Right lobe of liver (tissue), 6 donors: ENCODE measurements around the gene NPR1. TPM values are rescaled to one million over a fixed set of nuclear protein-coding genes. Genes with fewer than 3 reads are reported as not detected.

Source experiments
- ATAC-seq, 4 donors: fragments of 200-7000 bp; cut with Tn5 transposase; one replicate each; pipeline ENCODE4 v1.9.1; 2020; ENCODE audit warnings: mild to moderate bottlenecking in 4 of 4, moderate library complexity in 4 of 4
- DNase-seq, 3 donors: peaks; one replicate each; pipeline ENCODE4 v3.0.0-alpha.2; 2020
- H3K27ac ChIP-seq, 3 donors: fragments of 200-600 bp; one replicate each; pipeline ENCODE4 v1.8.0; 2022
- H3K27me3 ChIP-seq, 2 donors: fragments of 200-600 bp; one replicate each; pipeline ENCODE4 v1.8.0; 2022
- H3K36me3 ChIP-seq, 4 donors: fragments of 200-600 bp; sonication (generic) in 1 of 4; one replicate each; pipeline versions ENCODE4 v1.5.1 to v1.8.0; 2017 to 2022; ENCODE audit warnings: control low read depth in 1 of 4
- H3K4me1 ChIP-seq, 4 donors: fragments of 200-600 bp; sonication (generic) in 1 of 4; one replicate each; pipeline versions ENCODE4 v1.5.1 to v1.8.0; 2017 to 2022; ENCODE audit warnings: control low read depth in 1 of 4
- H3K4me3 ChIP-seq, 3 donors: fragments of 200-600 bp; one replicate each; pipeline ENCODE4 v1.8.0; 2022
- H3K9me3 ChIP-seq, 4 donors: fragments of 200-600 bp; sonication (generic) in 1 of 4; one replicate each; pipeline versions ENCODE4 v1.5.1 to v1.8.0; 2017 to 2022; ENCODE audit warnings: control low read depth in 1 of 4
- CTCF ChIP-seq, 4 donors: fragments of 200-600 bp in 3 of 4; fragments of 450-650 bp in 1 of 4; IDR thresholded peaks; one replicate each; pipeline versions ENCODE4 v1.5.1 to v1.8.0; 2016 to 2022; ENCODE audit warnings: antibody characterized with exemption in 4 of 4, mild to moderate bottlenecking in 2 of 4
- POLR2A ChIP-seq: fragments of 450-650 bp; IDR thresholded peaks from one replicate; pipeline ENCODE4 v1.6.1; 2017; ENCODE audit warnings: antibody characterized with exemption, mild to moderate bottlenecking
- WGBS: methylation state at CpG from one replicate; pipeline ENCODE4 v1.1.6; 2018; ENCODE audit warnings: low coverage, low lambda C conversion rate; ENCODE audit not compliant: insufficient coverage; ENCODE audit errors: missing lambda C conversion rate; 5-methylcytosine and 5-hydroxymethylcytosine counted together
- intact Hi-C, 2 donors: fragments of 100-400 bp; cut with DNase I; formaldehyde crosslinking; loops; one replicate each; pipeline versions ENCODE4 v1.11.2 to v1.14.1; 2022
- total RNA-seq, 6 experiments: library from RNA; depleted of rRNA in 2 of 6; stranded (reverse); fragments of >200 nt in 2 of 6; fragmentation: NEBNext Ultra II Directional in 3 of 6; extraction: Animal tissue kit (Norgen Biotek cat#: 25700) in 3 of 6; gene quantifications; one replicate each; pipeline versions ENCODE4 v1.1.0 to v1.2.4, GENCODE V29; 2016 to 2023
- donor health status: DM: no; HTN: yes; CAD: no.
- donor health status: DM: no; HTN: no; CAD: no.
- donor health status: DM: no; HTN: no; CAD: no.
- donor health status: DM: no; HTN: yes; CAD: no.
- donor health status: DM: no; HTN: yes; CAD: no.

NPR1 gene
- total RNA-seq, 6 experiments from 2014 or later = 5.0 to 14.4 (median 5.7) TPM

DNA sequence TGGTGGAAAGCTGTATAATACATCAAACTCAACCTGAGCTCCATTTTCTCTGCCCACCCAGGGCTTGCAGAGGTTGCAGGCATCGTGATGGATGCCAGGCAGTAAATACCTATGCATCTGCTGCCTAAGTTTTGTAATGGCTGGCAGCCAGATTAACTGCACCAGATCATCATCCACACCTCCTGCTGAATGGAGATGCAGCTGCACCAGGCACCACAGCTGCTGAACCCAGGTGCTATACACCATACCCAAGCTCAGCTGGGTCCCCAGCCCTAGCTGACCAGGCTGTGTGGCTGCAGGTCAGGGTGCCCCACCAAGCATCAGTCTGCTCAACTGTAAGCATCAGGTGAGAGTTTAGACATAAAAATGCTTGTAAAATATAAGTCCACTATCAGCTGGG lies 26.7 kb upstream of the NPR1 start:
- Histone ChIP-seq H3K27me3 (no peaks in the 10 kb centered on the region), H3K4me3 (no peak overlapping the region), H3K4me1 (peaks cover 0 to 13% (median 6%) of the 10 kb centered on the region in 4 donors), H3K27ac (no peak overlapping the region), H3K9me3 (no peaks in the 10 kb centered on the region), H3K36me3 (peaks cover 0 to under 1% (median 0%) of the 10 kb centered on the region in 4 donors)
- ATAC-seq = no peak
- intact Hi-C loops = no loop called here
- no peak for DNase-seq
- TF ChIP-seq POLR2A (no peak), CTCF (IDR thresholded peaks at IDR 0.05) (no peak)
- 100% methylated on average over 1 of the region's 1 CpG for WGBS

DNA sequence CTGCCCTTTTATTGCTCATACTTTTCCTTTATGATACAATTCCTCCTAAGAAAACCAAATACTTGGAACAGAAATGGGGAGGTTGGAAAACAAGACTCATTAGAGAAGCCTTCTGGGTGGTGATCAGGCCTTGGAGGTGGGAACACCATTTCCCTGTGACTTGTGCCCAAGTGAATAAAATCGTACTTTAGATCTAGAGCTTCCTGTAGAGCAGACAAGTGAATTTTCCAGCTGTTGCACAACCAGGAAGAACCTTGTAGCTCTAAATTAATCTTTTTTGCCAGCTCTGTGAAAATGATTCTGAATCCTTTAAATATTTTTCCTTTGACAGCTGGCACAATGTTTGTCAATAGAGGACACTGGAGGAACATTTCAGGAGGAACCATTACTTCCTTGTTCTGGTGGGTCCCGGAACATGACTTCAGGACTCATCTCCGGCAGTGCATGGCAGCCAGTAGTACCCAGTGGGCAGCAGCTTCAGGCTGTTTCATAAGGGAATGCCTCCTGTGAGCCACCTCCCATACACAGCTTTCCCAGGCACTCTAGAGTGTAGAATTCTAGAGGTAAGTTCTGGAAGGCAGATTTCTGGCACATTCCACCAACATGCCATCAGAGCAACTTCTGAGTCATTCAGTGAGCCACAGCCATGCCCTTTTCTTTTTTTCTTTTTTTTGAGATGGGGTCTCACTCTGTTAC lies 25.5 kb upstream of the NPR1 start:
- 48% methylated on average over 3 of the region's 3 CpGs for WGBS
- H3K36me3 ChIP-seq = no peaks in the 10 kb centered on the region
- H3K27me3 ChIP-seq = no peaks in the 10 kb centered on the region
- peak; percentile 15 to 41 (median 28) for ATAC-seq
- TF ChIP-seq CTCF (IDR thresholded peaks at IDR 0.05) = no peak
- TF ChIP-seq POLR2A = no peak
- no peaks in the 10 kb centered on the region for H3K9me3 ChIP-seq
- no peak overlapping the region for H3K4me3 ChIP-seq
- peaks cover 0 to 13% (median 7%) of the 10 kb centered on the region in 4 donors for H3K4me1 ChIP-seq
- no peak for DNase-seq
- intact Hi-C loops = no loop called here
- no peak overlapping the region for H3K27ac ChIP-seq

DNA sequence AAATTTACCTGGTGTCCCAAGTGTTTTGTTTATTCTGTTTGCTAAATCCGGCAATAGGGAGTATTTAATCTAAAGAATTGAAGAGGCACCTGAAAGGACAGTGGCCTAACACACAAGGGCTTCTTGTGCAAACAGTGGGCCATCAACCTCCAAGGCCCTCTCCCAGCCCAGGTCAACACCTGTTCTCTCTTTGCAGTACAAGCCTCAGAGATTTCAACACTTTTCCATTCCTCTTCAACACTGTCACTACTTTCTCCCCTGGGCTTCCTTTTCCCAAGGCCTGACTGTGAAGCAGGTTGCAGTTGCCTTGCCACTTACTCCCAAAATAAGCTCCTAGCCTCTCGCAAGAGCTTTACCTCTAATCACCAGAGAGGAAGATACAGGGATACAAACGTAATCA lies 23.2 kb upstream of the NPR1 start:
- Histone ChIP-seq H3K4me1 (peaks cover 0 to 12% (median under 1%) of the 10 kb centered on the region in 4 donors), H3K27ac (no peak overlapping the region)

DNA sequence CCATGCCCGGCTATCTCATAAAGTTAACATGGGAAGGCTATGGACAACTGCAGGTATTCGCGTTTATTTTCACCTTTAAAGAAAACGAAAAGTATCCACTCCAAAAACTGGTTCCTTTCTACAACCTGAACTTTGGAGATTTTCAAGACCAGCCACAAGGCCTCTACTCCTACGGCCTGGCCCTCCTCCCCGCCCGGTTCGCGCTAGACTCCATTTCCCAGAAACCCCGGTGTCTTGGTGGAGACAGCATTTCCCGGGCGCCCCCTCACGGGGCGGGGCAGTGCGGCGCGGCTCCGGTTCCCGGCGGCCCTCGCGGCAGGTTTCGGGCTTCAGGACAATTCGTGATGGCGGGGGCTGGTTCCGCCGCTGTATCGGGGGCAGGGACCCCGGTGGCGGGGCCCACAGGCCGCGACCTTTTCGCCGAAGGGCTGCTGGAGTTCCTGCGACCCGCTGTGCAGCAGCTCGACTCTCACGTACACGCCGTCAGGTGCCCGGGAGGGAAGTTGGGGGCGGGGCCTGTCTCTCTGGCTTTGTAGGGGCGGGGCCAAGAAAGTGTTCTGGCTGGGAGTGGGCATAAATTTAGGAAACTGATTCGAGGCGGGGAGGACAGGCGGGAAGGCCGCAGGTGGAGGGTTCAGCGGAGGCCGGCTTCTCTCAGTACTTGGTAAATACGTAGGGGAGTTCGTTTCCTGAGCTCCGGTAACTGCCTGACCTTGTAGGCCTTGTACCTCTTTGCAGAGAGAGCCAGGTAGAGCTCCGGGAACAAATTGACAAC lies 19.9 kb upstream of the NPR1 start, which contains the start of gene SNAPIN:
Gene SNAPIN (plus strand): TSS at position 304 of the 775 bp plus-strand sequence. CDS start 41 bp downstream, at position 345.
- Histone ChIP-seq H3K9me3 (no peaks in the 10 kb centered on the region), H3K36me3 (peaks cover 0 to 26% (median 17%) of the 10 kb centered on the region in 4 donors), H3K4me1 (peaks cover 0 to 12% (median 0%) of the 10 kb centered on the region in 4 donors), H3K27me3 (no peaks in the 10 kb centered on the region), H3K4me3 (peak within 1 kb of the TSS; percentile 71 to 86 (median 77)), H3K27ac (peak within 1 kb of the TSS; percentile 85 to 96 (median 93))
- intact Hi-C loops = no loop called here
- ATAC-seq = peak; percentile 94 to 97 (median 96)
- peak; percentile 90 to 93 (median 90) for DNase-seq
- 3% methylated on average over 42 of the region's 53 CpGs for WGBS
- TF ChIP-seq POLR2A (peak; percentile 63), CTCF (IDR thresholded peaks at IDR 0.05) (peak in 3 of 4 donors; percentile 17 to 25 (median 25))

More for the DNA sequence above, 23.2 kb upstream of the NPR1 start:
- no peak overlapping the region for H3K4me3 ChIP-seq
- H3K36me3 ChIP-seq = no peaks in the 10 kb centered on the region
- TF ChIP-seq POLR2A (no peak), CTCF (IDR thresholded peaks at IDR 0.05) (no peak)
- ATAC-seq (no peak), DNase-seq (no peak)
- H3K9me3 ChIP-seq = no peaks in the 10 kb centered on the region
- H3K27me3 ChIP-seq = no peaks in the 10 kb centered on the region
- 57% methylated on average over 3 of the region's 3 CpGs for WGBS
- intact Hi-C loops = no loop called here
